SK-N-SH (cell line): ENCODE results near the gene TNFSF11. TPM values are rescaled to one million over a fixed set of nuclear protein-coding genes. Genes with fewer than 3 reads are reported as not detected.

Experiments used
- CTCF ChIA-PET: fragments of 300-600, 350-600 bp; formaldehyde crosslinking; extraction: SDS; loops from one replicate; lab custom pipeline; 2021; lab: Yijun Ruan, JAX
- POLR2A ChIA-PET: fragments of 350-600 bp; sonication (Branson Sonifier 250); formaldehyde crosslinking; extraction: SDS; loops from one replicate; lab custom pipeline; 2020; ENCODE audit warnings: antibody characterized with exemption, inconsistent platforms; lab: Yijun Ruan, JAX
- DNase-seq: peaks from one replicate; pipeline ENCODE4 v3.0.0; 2012
- H2AFZ ChIP-seq: fragments of 200-600 bp; sonication (generic); 2 replicates; pipeline ENCODE4 v1.8.1; 2016; ENCODE audit warnings: antibody characterized with exemption, mild to moderate bottlenecking, low read depth
- H3F3A ChIP-seq: fragments of 200-600 bp; sonication (generic); replicated peaks from 2 replicates; pipeline ENCODE3; 2016; ENCODE audit warnings: antibody characterized with exemption, mild to moderate bottlenecking; ENCODE audit not compliant: insufficient read depth
- H3K27ac ChIP-seq, 2 experiments: fragments of 200-500 bp in 1 of 2; fragments of 200-600 bp in 1 of 2; sonication (Bioruptor generic) in 1 of 2; sonication (generic), shearing (Covaris generic) in 1 of 2; 2 replicates each; pipeline versions ENCODE4 v1.5.1 to v1.6.1; 2014 to 2016; ENCODE audit warnings: low read depth in 2 of 2, inconsistent platforms in 1 of 2, low read length in 1 of 2, mild to moderate bottlenecking in 1 of 2, mixed read lengths in 1 of 2
- H3K27me3 ChIP-seq: fragments of 200-600 bp; sonication (generic), shearing (Covaris generic); 2 replicates; pipeline ENCODE4 v1.6.1; 2016; ENCODE audit warnings: mixed run types; ENCODE audit not compliant: insufficient read depth
- H3K36me3 ChIP-seq, 2 experiments: fragments of 200-500 bp in 1 of 2; fragments of 200-600 bp in 1 of 2; sonication (Bioruptor generic) in 1 of 2; sonication (generic) in 1 of 2; replicated peaks in 1 of 2; 2 replicates each; pipeline versions ENCODE3 to v1.5.1; 2014 to 2016; ENCODE audit warnings: low read length in 1 of 2, mild to moderate bottlenecking in 1 of 2; ENCODE audit not compliant: insufficient read depth in 2 of 2, control insufficient read depth in 1 of 2
- H3K4me1 ChIP-seq, 2 experiments: fragments of 200-500 bp in 1 of 2; fragments of 200-600 bp in 1 of 2; sonication (Bioruptor generic) in 1 of 2; sonication (generic), shearing (Covaris generic) in 1 of 2; 2 replicates each; pipeline versions ENCODE4 v1.5.1 to v1.6.1; 2014 to 2016; ENCODE audit warnings: low read depth in 1 of 2, low read length in 1 of 2, mixed run types in 1 of 2; ENCODE audit not compliant: insufficient read depth in 2 of 2, control insufficient read depth in 1 of 2
- H3K4me2 ChIP-seq: fragments of 200-600 bp; sonication (generic), shearing (Covaris generic); 2 replicates; pipeline ENCODE4 v1.6.1; 2017; ENCODE audit warnings: mixed run types
- H3K4me3 ChIP-seq, 2 experiments: fragments of 200-500 bp in 1 of 2; fragments of 200-600 bp in 1 of 2; sonication (Bioruptor generic) in 1 of 2; sonication (generic), shearing (Covaris generic) in 1 of 2; 2 replicates each; pipeline versions ENCODE4 v1.5.1 to v1.8.1; 2014 to 2016; ENCODE audit warnings: low read depth in 2 of 2, inconsistent platforms in 1 of 2, low read length in 1 of 2, mild to moderate bottlenecking in 1 of 2, mixed read lengths in 1 of 2, moderate library complexity in 1 of 2
- H3K79me2 ChIP-seq: fragments of 200-600 bp; sonication (generic); 2 replicates; pipeline ENCODE4 v1.8.1; 2017; ENCODE audit warnings: mild to moderate bottlenecking; ENCODE audit not compliant: insufficient read depth
- H3K9ac ChIP-seq: fragments of 200-600 bp; sonication (generic); 2 replicates; pipeline ENCODE4 v1.6.1; 2017; ENCODE audit warnings: mixed run types
- H3K9me2 ChIP-seq: fragments of 200-600 bp; sonication (generic); 2 replicates; pipeline ENCODE4 v1.6.1; 2017; ENCODE audit warnings: mixed run types
- H3K9me3 ChIP-seq: fragments of 200-600 bp; sonication (generic); 2 replicates; pipeline ENCODE4 v1.6.1; 2017; ENCODE audit warnings: mixed run types, mild to moderate bottlenecking, moderate library complexity
- H4K20me1 ChIP-seq: fragments of 200-600 bp; sonication (generic); 2 replicates; pipeline ENCODE4 v1.6.1; 2017; ENCODE audit warnings: mild to moderate bottlenecking, mixed run types; ENCODE audit not compliant: insufficient read depth
- CHD2 ChIP-seq: fragments of 150-350 bp; IDR thresholded peaks from 2 replicates; pipeline ENCODE4 v1.6.1; 2018; ENCODE audit warnings: low read length; ENCODE audit not compliant: partially characterized antibody
- ELF1 ChIP-seq: IDR thresholded peaks from 2 replicates; pipeline ENCODE4 v1.4.0; 2012
- FOXM1 ChIP-seq: IDR thresholded peaks from 2 replicates; pipeline ENCODE4 v1.4.0; 2012; ENCODE audit warnings: low read depth, mild to moderate bottlenecking
- GATA2 ChIP-seq: sonication (generic); formaldehyde crosslinking; IDR thresholded peaks from 2 replicates; pipeline ENCODE4 v1.5.0; 2020; ENCODE audit warnings: mild to moderate bottlenecking, missing genetic modification reagents
- MEF2A ChIP-seq: IDR thresholded peaks from 2 replicates; pipeline ENCODE4 v1.4.0; 2012; ENCODE audit warnings: low read depth, borderline replicate concordance
- MXI1 ChIP-seq: IDR thresholded peaks from 2 replicates; pipeline ENCODE4 v1.6.1; 2012; ENCODE audit warnings: mild to moderate bottlenecking, low read depth, low read length, improper control_type of control experiment
- NFIC ChIP-seq: IDR thresholded peaks from 2 replicates; pipeline ENCODE4 v1.4.0; 2012; ENCODE audit warnings: borderline replicate concordance
- PBX3 ChIP-seq: IDR thresholded peaks from 2 replicates; pipeline ENCODE4; 2012
- RFX5 ChIP-seq: IDR thresholded peaks from 2 replicates; pipeline ENCODE4 v1.6.1; 2012; ENCODE audit warnings: mild to moderate bottlenecking, improper control_type of control experiment, low read length
- RXRA ChIP-seq: IDR thresholded peaks from 2 replicates; pipeline ENCODE4 v1.4.0; 2012; ENCODE audit warnings: low read depth, mild to moderate bottlenecking, borderline replicate concordance
- TEAD4 ChIP-seq: IDR thresholded peaks from 2 replicates; pipeline ENCODE4 v1.4.0; 2012; ENCODE audit warnings: mild to moderate bottlenecking, borderline replicate concordance; ENCODE audit not compliant: insufficient read depth
- WGBS: methylation state at CpG from one replicate; pipeline ENCODE4 v1.1.6; 2017; ENCODE audit warnings: low lambda C conversion rate; 5-methylcytosine and 5-hydroxymethylcytosine counted together
- polyA plus RNA-seq, 3 experiments: library from polyadenylated mRNA; depleted of rRNA; stranded (reverse); fragments of >200 nt; gene quantifications; 2 replicates each; pipeline ENCODE4 v1.2.3, GENCODE V29; 2012
- TF ChIP-seq, protein P1 (sequence below): fragments of 150-350 bp; IDR thresholded peaks from 2 replicates; pipeline ENCODE4 v1.6.1; 2017; ENCODE audit warnings: antibody characterized with exemption, low read length, low read depth, borderline replicate concordance

TNFSF11 gene
- polyA plus RNA-seq, 1 of the 3 experiments (the other 2 are of a cell fraction): not detected

DNA sequence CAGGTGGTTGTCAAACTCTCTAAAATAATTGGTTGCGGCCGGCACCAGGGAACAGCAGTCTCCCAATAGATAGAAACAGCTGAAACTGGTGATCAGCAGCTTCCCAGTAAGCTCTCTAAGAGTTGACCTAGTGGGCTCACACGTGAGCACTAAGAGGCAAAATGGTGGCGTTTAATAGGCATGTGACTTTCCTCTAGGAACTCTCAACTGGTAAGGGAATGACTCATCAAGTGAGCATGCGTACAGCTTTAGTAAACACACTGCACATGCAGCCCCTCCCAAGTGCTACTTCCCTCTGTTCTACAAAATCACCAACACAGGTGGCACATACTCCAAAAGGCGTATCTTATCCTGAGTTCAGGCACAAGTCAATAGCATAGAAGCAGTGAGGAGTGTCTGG lies 41.7 kb downstream of the TNFSF11 start:
- no peaks in the 10 kb centered on the region for H3K79me2 ChIP-seq
- 66% methylated on average over 6 of the region's 6 CpGs for WGBS
- H3K27me3 ChIP-seq: no peaks in the 10 kb centered on the region; the same call in 1 of the 2 replicates
- no peak for DNase-seq
- no peaks in the 10 kb centered on the region for H3F3A ChIP-seq
- H3K27ac ChIP-seq: no peak overlapping the region
- no peaks in the 10 kb centered on the region for H3K9me2 ChIP-seq
- POLR2A ChIA-PET: no interaction called here
- no peaks in the 10 kb centered on the region for H3K9me3 ChIP-seq
- H3K36me3 ChIP-seq: no peaks in the 10 kb centered on the region
- no peak overlapping the region for H2AFZ ChIP-seq
- no peak overlapping the region for H3K4me3 ChIP-seq
- TF ChIP-seq NFIC (no peak), ELF1 (no peak), TEAD4 (no peak), GATA2 (CRISPR knock-in tag) (no peak), MXI1 (no peak)
- TF ChIP-seq, protein P1, sequence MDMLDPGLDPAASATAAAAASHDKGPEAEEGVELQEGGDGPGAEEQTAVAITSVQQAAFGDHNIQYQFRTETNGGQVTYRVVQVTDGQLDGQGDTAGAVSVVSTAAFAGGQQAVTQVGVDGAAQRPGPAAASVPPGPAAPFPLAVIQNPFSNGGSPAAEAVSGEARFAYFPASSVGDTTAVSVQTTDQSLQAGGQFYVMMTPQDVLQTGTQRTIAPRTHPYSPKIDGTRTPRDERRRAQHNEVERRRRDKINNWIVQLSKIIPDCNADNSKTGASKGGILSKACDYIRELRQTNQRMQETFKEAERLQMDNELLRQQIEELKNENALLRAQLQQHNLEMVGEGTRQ: no peak
- TF ChIP-seq, all 33 proteins: peak for 0
- Histone ChIP-seq H3K9ac (no peak overlapping the region), H3K4me1 (peaks cover 0 to 2% of the 10 kb centered on the region in 2 experiments; a peak in 1 of 4 replicates), H3K4me2 (no peak overlapping the region), H4K20me1 (no peaks in the 10 kb centered on the region)
- CTCF ChIA-PET: no interaction called here

- H3K27ac ChIP-seq: no peak overlapping the region
- H3K79me2 ChIP-seq: no peaks in the 10 kb centered on the region
- H3K4me2 ChIP-seq: no peak overlapping the region
- no peaks in the 10 kb centered on the region; the same call in 1 of the 2 replicates for H3K27me3 ChIP-seq
- H2AFZ ChIP-seq: no peak overlapping the region
- 77% methylated on average over 3 of the region's 3 CpGs for WGBS
- no peaks in the 10 kb centered on the region for H3K9me3 ChIP-seq
- POLR2A ChIA-PET: no interaction called here
- TF ChIP-seq PBX3: no peak
- no peak for TF ChIP-seq CHD2
- no peak for TF ChIP-seq MEF2A
- TF ChIP-seq RXRA: no peak
- TF ChIP-seq TEAD4: no peak
- TF ChIP-seq RFX5: no peak
- no peak for TF ChIP-seq FOXM1
- CTCF ChIA-PET: no interaction called here
- H3F3A ChIP-seq: no peaks in the 10 kb centered on the region
- no peak overlapping the region for H3K4me3 ChIP-seq
- H3K4me1 ChIP-seq: no peaks in the 10 kb centered on the region
- no peak overlapping the region for H3K9ac ChIP-seq
- DNase-seq: no peak
- no peaks in the 10 kb centered on the region for H4K20me1 ChIP-seq
- H3K9me2 ChIP-seq: no peaks in the 10 kb centered on the region
- no peaks in the 10 kb centered on the region for H3K36me3 ChIP-seq
Observed at GRCh38 chr13:42617221-42617620, 43.3 kb downstream of the TNFSF11 start.
